CD4-positive, alpha-beta T cell treated with Interleukin-10 for 1 hour (primary cell): ENCODE results near the gene TMEM178A.
"Not testable (repeated sequence)": the region's sequence is repeated elsewhere in the genome, so short reads cannot be mapped to it uniquely, and the experiment has no call there.

Experiments
- DNase-seq: peaks from one replicate; pipeline ENCODE4 v3.0.0-alpha.2; 2020

TMEM178A gene

DNA sequence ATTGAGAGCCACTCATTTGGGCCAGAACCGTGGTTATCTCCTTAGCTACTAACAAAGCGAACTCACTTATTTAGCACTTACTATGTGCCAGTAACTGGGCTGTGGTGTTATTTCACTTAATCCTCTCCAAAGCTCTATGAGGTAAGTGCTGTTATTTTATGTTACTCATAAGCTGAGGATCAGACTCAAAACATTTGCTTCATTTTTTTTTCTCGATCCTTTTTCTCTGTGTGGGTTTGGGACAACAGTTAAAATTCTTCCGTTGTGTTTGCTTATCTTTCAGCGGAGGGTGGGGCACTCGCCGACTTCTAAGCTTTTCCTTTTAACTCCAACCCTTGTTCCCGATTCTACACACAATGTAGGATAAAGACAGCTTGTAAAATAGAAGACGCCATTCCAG is 52.8 kb downstream of the TMEM178A start:
- no peak for DNase-seq

DNA sequence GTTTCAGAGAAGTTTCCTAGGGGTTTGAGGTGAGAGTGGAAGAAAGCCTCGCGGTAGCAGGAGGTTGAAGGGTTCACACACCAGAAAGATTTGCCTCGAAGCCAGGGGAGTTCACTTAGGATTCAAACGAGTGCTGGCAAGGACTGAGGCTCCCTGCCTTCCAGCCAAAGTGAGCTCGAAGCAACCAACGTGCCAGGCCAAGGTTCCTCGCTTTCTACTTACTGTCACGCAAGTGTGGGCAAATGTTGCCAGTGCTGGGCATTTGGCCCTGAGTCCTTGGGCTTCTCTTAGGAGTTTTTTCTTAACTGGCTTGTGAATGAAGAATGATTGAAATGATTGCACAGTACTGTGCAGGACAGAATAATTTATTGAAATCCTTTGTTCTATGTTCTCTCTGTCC is 53.6 kb downstream of the TMEM178A start:
- DNase-seq, result no peak

DNA sequence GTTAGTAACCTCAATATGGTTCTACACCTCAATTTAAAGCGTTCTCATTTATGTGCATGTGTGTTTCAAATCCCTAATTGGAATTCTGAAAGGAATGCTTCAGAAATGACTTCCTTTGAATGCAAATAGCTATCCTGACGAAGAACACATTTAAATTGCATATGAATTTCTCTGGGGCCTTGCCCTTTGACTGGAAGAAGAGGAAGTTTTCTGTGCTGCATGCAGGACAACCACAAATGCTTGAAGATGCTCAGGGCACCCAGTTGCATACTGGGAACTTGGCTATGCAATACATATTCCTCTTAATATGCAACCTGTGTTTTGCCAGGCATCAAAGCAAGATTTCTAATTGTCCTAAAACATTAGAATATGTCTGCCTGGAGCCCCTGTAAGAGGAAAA is 55.3 kb downstream of the TMEM178A start:
- no peak for DNase-seq

DNA sequence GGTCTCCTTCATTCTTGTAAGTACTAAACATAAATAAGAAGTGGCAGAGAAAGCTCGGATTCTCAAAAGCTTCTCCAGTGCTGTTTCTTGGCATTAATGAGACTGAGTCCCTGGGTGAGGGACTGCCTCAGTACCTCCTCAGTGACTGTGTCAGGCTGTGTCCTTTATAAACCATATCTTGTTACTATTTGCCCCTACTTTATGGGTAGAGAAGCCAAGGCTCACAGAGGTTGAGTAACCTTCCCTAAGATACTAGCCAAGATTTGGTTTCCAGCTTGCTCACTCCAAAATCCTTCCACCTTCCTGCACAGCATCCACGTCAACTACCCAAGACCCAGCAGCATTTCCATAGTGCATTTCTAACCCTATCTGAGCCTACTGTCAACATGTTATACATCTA is 57.8 kb downstream of the TMEM178A start:
- DNase-seq, result no peak

DNA sequence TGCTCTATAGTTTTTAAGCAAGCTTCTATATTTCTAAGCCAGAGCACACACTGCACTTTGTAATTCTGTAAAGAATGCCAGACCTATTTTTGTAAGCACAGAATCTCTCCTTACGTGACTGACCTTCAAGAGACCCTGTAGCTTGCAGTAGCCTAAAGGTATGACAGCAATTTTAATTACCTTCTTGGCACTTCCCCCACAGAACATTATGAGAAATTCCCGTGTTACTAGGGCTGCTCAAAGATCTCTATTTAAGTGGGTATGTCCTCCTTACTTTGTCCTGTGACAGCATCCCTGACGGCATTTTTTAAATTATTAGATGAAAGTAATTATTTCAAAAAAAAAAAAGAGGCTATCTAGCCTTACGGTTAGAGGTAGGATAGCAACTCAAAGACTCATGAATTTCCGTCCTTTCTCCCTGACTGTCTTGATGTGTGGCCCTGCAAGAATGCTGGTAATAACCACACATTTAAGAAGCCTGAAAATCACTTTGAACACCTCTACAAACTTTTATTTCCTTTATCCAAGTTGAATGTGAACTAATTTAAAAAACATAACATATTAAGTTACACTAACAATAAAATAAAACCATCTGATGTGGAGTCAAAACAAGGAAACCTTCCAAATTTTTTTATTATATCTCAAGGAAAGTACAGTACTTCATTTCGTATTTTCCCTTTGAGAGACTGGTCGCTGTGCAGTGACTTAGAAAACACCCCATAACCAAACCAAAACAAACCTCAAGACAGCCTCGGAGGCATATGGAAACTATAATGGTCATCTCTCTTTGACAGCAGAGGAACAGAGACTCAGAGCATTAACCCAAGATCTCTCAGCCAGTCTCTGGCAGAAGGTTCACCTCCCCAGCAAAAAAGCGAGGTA is 58.5 kb downstream of the TMEM178A start:
- DNase-seq, result no peak

DNA sequence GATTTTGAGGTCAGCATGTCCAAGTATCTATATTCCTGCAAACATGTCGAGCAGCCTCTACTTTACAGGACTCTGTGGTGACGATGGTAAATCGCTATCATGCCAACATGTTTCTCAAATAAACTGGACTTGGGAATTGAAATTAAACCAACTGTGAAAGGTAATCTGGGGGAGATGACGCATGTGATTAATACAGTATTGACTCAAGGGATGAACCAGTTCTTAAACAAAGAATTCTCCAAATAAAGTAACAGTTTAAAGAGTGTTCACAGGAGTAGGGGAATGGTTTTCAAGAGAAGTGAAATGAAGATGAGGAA is 59.1 kb downstream of the TMEM178A start:
- DNase-seq, result no peak

DNA sequence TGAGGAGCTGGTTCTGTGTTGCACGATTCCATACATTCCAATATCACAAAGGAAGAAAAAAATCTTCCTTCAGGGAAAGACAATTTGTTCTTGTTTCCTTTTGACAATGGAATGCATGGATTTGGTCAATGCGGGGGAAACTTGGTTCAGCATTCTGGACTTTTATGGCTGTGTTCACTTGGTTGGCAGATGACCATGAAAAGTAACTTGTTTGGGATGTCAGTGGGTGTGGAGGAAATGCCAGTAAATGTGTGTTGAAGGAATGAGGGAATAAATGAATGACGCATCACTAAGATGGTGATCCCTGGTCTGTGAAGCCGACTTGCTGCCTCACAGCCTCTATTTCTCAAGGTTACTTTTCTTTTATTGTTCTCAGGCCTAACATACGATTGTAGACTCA is 59.7 kb downstream of the TMEM178A start:
- DNase-seq, result no peak

DNA sequence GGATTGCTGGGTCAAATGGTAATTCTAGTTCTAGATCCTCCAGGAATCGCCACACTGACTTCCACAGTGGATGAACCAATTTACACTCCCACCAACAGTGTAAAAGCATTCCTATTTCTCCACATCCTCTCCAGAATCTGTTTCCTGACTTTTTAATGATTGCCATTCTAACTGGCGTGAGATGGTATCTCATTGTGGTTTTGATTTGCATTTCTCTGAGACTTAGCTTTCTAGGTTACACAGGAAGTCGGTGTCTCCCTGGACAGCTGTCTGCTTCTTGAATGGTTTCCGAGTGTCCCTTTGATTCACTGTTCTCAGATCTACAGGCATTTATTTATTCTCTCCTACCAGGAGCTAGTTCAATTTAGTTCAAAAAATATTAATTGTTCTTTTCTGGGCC is 62.4 kb downstream of the TMEM178A start:
- not testable (repeated sequence) for DNase-seq

DNA sequence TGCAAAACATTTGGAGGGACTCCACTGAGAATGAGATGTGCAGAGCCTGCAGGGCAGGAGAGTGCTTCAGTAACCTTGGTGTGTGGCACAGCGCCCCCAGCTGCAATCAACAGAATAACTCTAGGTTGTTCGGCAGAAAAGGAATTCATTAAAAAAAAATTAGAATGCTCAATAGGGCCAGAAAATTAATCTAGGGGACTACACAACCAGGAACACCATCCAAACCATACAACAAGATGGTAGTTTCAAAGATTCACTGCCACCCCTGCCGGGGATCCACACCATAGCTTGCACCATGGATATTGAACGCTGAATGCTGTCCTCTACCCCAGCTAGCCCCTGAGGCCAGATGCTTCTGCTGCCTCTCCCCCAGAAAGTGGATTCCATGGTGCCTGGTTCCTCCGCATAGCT is 63.2 kb downstream of the TMEM178A start:
- no peak for DNase-seq

DNA sequence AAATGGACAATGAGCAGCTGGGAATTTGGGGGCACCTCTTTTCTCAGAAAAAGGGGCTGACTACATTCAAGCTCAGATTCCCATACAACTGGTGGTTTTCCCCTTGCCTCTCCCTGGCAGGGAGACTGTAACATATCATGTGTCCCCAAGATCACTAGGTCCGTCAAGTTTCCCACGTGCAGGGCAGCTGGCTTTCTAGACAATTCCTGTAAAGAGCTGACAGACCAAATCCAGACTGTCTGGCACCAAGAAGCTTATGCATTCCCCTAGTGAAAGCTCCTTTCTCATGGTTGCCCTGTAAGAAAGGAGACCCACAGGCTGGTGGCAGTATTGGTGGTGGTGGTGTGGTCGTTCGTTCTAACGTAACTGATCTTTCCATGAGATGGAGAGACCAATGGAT is 64.6 kb downstream of the TMEM178A start:
- DNase-seq, result no peak

DNA sequence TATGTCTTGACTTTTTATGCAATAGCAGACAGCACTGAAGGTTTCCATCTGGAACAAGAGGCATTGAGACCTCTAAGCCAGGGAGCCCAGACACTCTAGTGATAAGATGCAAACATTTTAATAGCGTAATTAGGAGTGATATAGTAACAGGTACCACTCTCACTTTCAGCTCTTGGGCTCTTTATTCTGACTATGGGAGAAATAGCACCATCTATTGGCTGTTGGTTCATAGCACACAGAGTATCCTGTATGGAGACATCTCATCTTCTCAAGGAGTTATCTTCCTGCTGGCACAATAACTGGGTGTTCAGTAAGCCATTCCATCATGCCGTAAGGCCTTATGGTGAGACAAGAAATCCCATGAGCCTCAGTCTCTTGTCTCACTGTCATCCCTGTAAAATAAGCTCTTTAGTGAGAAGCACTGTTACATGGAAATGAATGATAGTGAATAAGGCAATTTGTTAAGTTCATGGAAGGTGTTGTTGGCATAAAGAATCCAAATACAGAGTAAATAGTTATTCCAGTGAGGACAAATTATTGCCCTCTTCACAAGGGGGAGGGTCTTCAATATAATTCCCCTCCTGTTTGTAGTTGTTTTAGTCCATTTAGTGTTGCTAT is 65.1 kb downstream of the TMEM178A start:
- DNase-seq, result peak; percentile 8

DNA sequence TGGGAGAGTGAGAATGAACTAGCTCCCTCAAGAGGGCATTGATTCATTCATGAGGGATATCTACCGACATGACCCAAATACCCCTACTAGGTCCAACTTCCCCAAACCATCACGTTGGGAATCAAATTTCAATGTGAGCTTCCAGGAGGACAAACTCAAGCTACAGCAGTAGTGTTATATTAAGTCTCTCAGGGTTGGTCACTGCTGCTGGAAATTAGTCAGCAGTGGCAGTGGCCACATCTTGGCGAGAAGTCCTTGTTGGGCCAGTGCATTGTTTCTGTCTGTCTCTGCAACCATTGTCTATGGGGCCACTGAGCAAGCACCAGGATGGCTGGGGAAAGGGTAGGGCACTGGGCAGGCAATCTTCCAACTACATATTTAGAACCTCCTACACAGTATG is 65.8 kb downstream of the TMEM178A start:
- DNase-seq, result no peak

DNA sequence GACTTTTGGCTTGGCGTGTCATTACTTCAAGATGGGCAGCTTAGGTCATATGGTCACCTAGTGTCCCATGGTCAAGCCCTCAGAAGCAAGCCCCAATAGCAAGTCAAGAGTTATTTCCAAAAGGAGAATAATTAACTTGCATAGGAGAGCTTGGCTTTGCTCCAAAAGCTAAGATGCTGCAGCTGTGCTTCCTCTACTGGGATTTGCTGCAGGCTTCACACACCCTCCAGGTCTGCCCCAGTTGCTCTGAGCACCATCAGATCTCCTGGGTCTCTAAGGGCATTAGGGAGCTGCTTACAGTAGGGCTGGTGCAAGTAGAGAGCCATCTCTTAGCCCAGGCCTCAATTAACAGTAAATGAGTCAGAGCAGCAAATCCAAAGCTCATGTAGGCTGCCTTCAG is 66.8 kb downstream of the TMEM178A start:
- no peak for DNase-seq

DNA sequence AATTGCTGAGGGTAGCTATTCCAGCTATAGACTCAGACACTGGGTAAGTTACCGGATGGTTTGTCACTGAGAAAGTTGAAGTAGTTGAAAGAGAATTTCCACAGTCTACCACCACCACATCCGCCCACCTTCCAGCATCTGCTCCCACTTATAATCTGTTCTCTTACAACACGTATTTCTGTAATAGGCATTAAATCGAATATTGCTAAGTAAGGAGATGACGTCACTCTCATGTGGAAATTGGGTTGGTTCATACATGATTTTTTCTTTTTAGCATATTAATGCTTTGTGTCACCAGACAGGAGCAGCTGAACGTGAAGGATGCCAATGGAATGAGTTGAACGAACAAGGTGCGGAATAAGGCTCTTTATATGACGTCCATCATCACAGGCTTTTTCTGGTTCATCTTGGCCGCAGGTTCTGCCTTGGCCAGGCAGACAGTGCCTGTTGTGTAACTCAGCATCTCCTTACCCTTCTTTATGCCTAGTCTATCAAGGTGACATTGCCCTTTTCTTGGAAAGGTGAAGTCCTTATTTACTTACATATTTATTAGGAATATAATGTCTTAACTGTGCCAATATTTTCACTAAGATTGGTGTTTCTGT is 67.5 kb downstream of the TMEM178A start:
- DNase-seq, result no peak

DNA sequence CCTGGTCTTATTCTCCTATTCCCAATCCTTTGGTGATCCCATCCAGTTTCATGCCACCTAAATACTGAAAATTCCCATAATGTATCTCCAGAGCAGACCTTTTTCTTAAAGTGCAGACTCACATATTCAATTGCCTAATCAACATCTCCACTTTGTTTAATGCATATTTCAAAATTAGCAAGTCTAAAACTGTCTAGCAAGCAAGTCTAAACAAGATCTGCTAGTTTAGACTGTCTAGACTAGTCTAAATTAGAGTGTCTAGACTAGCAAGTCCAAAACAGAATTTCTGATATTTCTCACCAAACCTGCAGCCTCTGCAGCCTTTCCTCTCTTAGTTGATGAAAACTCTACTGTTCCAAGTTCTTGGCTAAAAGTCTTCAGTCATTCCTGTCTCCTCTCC is 68.7 kb downstream of the TMEM178A start:
- DNase-seq, result no peak

DNA sequence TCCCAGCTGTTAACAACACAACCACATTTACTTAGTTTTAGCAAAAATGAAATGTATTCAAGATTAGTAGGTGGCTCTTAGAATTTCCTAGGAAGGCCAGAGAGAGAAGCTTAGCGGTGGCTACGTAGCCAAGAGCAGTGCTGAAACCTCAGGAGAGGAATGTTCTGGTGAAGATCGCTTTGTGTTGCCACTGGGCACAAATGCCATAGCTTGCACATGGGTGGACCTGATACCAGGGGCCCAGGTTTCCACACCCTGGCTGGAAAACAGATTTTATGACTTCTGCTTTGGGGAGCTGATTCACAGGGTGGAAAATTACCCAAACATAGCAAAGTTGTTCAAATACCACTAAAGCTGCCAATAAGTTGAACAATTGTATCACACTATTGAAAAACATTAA is 69.9 kb downstream of the TMEM178A start:
- no peak for DNase-seq

DNA sequence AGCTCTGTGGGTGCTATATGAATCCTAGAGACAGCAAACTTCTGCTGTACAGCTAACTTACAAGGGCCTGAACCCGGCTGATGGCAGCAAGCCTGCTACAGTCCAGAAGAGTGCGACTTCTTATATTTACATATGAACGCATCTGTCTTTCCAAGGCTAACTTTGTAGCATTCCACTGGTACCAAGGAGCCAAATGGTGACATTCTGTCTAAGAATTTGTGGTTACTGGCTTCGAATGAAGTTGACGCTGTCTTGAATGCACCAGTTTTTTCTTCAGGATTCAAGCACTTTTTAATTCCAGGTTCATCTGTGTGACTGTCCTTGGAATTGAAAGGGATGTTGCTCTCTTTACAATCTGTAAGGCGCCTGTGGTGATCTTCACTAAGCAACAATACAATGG is 70.9 kb downstream of the TMEM178A start:
- DNase-seq, result no peak

DNA sequence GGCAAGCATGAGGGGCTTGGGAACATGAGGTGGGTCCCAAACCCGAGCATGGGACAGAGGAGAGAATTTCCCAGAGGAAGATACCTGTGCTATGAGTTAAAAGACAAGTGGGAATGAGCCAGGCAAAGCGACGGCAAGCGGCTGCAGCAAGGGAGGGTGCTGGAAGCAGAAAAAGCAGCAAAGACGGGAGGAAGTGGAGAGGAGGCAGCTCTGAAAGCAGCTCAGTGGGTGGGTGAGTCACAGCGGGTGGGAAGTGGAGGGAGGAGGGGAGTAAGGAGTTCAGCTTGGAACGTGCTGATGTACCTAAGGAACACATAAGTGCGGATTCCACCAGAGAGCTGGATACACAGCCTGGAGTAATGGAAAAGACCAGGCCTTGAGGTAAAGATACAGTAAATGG is 71.9 kb downstream of the TMEM178A start:
- DNase-seq, result no peak

DNA sequence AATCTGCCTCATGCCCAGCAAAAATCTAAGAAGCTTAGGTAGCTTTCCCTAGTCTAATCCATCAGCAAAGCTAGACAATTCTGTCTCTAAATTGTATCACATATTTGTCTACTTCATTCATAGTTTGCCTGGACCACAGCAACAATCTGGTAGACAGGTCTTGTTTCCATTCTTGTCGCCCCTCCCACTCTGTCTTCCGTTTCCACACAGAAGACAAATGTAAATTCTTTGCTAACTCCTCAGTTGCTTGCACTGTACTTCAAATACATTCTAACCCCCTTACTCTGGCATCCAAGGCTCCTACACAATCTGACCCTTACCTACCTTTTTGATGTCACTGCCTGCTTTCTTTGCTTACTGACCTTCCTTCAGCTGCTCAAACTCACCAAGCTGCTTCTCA is 73.2 kb downstream of the TMEM178A start:
- DNase-seq, result no peak

DNA sequence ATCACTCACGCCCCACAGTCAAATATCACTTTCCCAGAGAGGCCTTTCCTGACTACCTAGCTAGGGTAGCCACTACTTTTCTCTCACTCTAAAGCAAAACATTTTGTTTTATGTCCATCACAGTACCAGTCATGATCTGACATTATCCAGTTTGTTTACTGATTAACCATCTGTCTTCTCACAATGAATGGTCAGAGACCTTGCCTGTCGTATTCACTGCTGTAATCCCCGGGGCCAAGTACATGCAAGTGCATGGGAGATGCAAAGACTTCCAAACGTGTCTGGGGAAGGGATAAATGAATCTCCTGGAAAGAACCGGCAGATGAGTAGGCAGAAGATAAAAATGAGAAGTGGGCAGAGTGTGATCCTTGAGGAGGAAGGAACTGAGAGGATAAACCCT is 73.7 kb downstream of the TMEM178A start:
- DNase-seq, result no peak

DNA sequence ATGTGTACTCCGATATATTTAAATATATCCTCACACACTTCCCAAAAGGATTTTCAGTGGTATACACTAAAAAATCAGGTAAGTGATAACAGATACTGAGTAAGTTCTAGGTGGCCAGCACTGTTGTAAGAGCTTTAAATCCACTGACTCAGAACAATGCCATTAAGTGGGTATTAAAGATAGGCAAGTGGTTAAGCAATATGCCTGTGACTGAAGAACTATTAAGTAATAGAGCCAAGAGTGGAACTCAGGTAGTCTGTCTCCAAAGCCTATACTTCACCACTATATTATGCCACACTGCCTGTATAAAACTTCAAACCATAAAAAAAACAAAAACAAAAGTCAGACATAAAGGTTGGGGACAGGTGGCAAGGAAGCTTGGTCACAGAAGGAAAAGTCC is 76.2 kb downstream of the TMEM178A start:
- no peak for DNase-seq

DNA sequence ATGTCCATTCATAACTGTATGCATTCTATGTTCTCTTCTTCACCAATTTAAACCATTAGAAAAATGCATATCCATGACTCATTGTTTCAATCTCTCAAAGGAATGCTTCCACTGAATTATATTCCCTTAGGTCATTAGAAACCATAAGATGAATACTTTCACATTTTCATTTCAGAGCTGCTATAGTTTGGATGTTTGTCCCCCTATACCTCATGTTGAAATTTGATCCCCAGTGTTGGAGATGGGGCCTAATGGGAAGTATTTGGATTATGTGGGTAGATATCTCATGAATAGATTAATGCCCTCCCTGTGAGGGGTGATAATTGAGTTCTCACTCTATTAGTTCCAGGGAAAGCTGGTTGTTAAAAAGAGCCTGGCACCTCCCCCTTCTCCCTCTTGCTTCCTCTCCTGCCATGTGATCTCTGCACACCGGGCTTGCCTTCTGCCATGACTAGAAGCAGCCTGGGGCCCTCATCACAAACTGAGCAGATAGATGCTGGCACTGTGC is 77.6 kb downstream of the TMEM178A start:
- DNase-seq, result no peak

DNA sequence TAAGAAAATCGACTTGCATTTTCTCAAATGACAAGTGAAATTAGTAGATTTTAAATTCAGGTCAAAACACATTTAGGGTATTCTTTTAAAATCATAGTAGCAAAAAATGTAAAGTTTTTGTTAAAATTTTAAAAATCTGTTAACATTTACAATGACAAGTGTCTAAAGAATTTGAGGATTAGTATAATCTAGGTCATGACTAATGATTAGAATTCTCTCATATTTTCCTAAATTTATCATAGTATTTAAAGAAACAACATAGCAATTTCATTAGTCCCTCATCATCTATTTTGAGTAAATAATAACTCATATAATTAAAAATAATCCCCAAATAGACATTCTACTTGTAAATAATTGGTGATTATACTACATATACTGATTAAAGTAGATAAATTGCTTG is 89.7 kb downstream of the TMEM178A start:
- DNase-seq, result no peak

DNA sequence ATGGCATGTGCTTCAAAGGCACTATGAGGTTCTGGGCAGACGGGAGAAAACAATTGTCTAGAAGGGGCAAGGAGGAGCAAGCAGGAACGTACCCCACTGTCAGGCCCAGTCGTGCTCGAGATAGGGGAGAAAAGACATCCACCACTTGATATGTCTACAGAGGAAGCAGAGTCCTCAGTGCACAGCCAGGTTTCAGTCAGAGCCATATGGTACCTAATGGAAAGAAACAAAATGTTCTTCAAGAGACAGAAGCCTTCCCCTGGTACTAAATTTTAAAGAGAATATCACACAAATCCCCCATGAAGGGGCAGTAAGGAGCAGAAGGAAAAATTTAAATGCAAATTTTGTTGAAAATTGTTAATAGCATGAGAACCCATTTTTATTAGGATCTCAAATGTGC is 91.4 kb downstream of the TMEM178A start:
- DNase-seq, result no peak
